Endothelial cell of umbilical vein (primary cell): ENCODE measurements around the gene IL17RD. TPM values are rescaled to one million over a fixed set of nuclear protein-coding genes. Genes with fewer than 3 reads are reported as not detected.
A peak's percentile ranks its signal among the peaks of the same experiment; 100 is the strongest.

Experiments
- BruUV-seq: library from RNA; stranded (reverse); fragments of 400-500 nt; replicated peaks from 2 replicates; lab custom pipeline; 2021; lab: Mats Ljungman, UMichigan
- CTCF ChIA-PET: fragments of 300-600, 350-600 bp; sonication (Branson Sonifier 250); formaldehyde crosslinking; loops from one replicate; lab custom pipeline; 2021; ENCODE audit warnings: antibody characterized with exemption, inconsistent platforms; lab: Charles Lee
- POLR2A ChIA-PET: fragments of 300-600, 350-600 bp; sonication (Branson Sonifier 250); formaldehyde crosslinking; loops from one replicate; lab custom pipeline; 2021; ENCODE audit warnings: antibody characterized with exemption, inconsistent platforms; lab: Charles Lee
- DNase-seq: peaks from one replicate; pipeline ENCODE4 v3.0.0-alpha.2; 2011; ENCODE audit warnings: low read depth, low spot score
- FAIRE-seq: peaks from 2 replicates; lab custom pipeline; 2011; peaks lifted over from hg19 to GRCh38; lab: Jason Lieb, UNC
- H2AFZ ChIP-seq: 2 replicates; pipeline ENCODE4 v1.6.0; 2012; ENCODE audit warnings: low read depth, low read length, control low read depth, inconsistent platforms
- H3K27ac ChIP-seq: 2 replicates; pipeline ENCODE4 v1.5.1; 2011; ENCODE audit warnings: low read depth, mild to moderate bottlenecking, control low read depth, low read length, moderate library complexity; ENCODE audit not compliant: insufficient read depth
- H3K27me3 ChIP-seq, 2 experiments: 2 replicates each; pipeline versions ENCODE4 v1.6.0 to v1.6.1; 2011; ENCODE audit warnings: low read length in 2 of 2, mixed read lengths in 1 of 2; ENCODE audit not compliant: control insufficient read depth in 2 of 2, insufficient read depth in 2 of 2
- H3K36me3 ChIP-seq, 2 experiments: 2 replicates in 1 of 2; 3 replicates in 1 of 2; pipeline ENCODE4 v1.5.1; 2011; ENCODE audit warnings: low read length in 2 of 2, mild to moderate bottlenecking in 1 of 2, moderate library complexity in 1 of 2; ENCODE audit not compliant: control insufficient read depth in 2 of 2, insufficient read depth in 2 of 2; ENCODE audit errors: extremely low read depth in 1 of 2
- H3K4me1 ChIP-seq: 3 replicates; pipeline ENCODE4 v1.5.1; 2011; ENCODE audit warnings: mild to moderate bottlenecking, low read length; ENCODE audit not compliant: control insufficient read depth, insufficient read depth; ENCODE audit errors: extremely low read depth
- H3K4me2 ChIP-seq: 2 replicates; pipeline ENCODE4 v1.6.1; 2011; ENCODE audit warnings: low read length, control low read depth, mixed read lengths; ENCODE audit not compliant: insufficient read depth
- H3K4me3 ChIP-seq, 3 experiments: fragments of 200-600 bp in 1 of 3; sonication (generic), shearing (Covaris generic) in 1 of 3; replicated peaks in 1 of 3; 2 replicates each; pipeline ENCODE4 v1.5.1; 2011 to 2016; ENCODE audit warnings: control low read depth in 3 of 3, low read length in 3 of 3, mild to moderate bottlenecking in 2 of 3, inconsistent platforms in 1 of 3, low read depth in 1 of 3, moderate library complexity in 1 of 3; ENCODE audit not compliant: insufficient read depth in 1 of 3
- H3K79me2 ChIP-seq: 2 replicates; pipeline ENCODE4 v1.6.0; 2012; ENCODE audit warnings: low read length, inconsistent platforms; ENCODE audit not compliant: control insufficient read depth, insufficient read depth
- H3K9ac ChIP-seq: replicated peaks from 2 replicates; pipeline ENCODE3; 2011; ENCODE audit warnings: low read length, control low read depth; ENCODE audit not compliant: insufficient read depth; ENCODE audit errors: extremely low read depth
- H3K9me1 ChIP-seq: replicated peaks from 3 replicates; pipeline ENCODE4 v1.6.0; 2011; ENCODE audit warnings: mild to moderate bottlenecking, low read length; ENCODE audit not compliant: control insufficient read depth, insufficient read depth; ENCODE audit errors: extremely low read depth
- H3K9me3 ChIP-seq: replicated peaks from 2 replicates; pipeline ENCODE4 v1.5.1; 2012; ENCODE audit warnings: low read length, inconsistent platforms; ENCODE audit not compliant: control insufficient read depth, insufficient read depth
- H4K20me1 ChIP-seq: replicated peaks from 2 replicates; pipeline ENCODE3; 2011; ENCODE audit warnings: mild to moderate bottlenecking, low read length; ENCODE audit not compliant: control insufficient read depth, insufficient read depth; ENCODE audit errors: extremely low read depth
- CTCF ChIP-seq, 2 donors: IDR thresholded peaks; 1 replicate in 1 of 2; 2 replicates in 1 of 2; pipeline ENCODE4 v1.5.1; 2011; ENCODE audit warnings: low read length in 2 of 2, mild to moderate bottlenecking in 2 of 2, moderate library complexity in 2 of 2, control low read depth in 1 of 2, inconsistent platforms in 1 of 2, low read depth in 1 of 2; ENCODE audit not compliant: insufficient read depth in 1 of 2; ENCODE audit errors: extremely low read depth in 1 of 2
- EZH2 ChIP-seq: IDR thresholded peaks from 2 replicates; pipeline ENCODE4 v1.6.1; 2012; ENCODE audit warnings: borderline replicate concordance, low read depth, mild to moderate bottlenecking, moderate library complexity, low read length, inconsistent platforms; ENCODE audit not compliant: severe bottlenecking
- FOS ChIP-seq: IDR thresholded peaks from 2 replicates; pipeline ENCODE4 v1.6.1; 2011; ENCODE audit warnings: mild to moderate bottlenecking, low read length, moderate library complexity, borderline replicate concordance; ENCODE audit not compliant: insufficient read depth
- GATA2 ChIP-seq: IDR thresholded peaks from 2 replicates; pipeline ENCODE4 v1.7.0; 2011; ENCODE audit warnings: low read depth, mild to moderate bottlenecking, moderate library complexity, mixed read lengths, low read length; ENCODE audit not compliant: insufficient read length, insufficient read depth
- JUN ChIP-seq: IDR thresholded peaks from 2 replicates; pipeline ENCODE4 v1.6.1; 2011; ENCODE audit warnings: borderline replicate concordance, low read depth; ENCODE audit not compliant: insufficient read length, insufficient read depth
- MAX ChIP-seq: IDR thresholded peaks from 2 replicates; pipeline ENCODE4 v1.6.1; 2011; ENCODE audit not compliant: insufficient read depth, insufficient read length
- MYC ChIP-seq: IDR thresholded peaks from one replicate; pipeline ENCODE4 v1.6.1; 2011; ENCODE audit warnings: mild to moderate bottlenecking, low read depth, low read length
- POLR2A ChIP-seq: IDR thresholded peaks from 2 replicates; pipeline ENCODE4 v1.6.1; 2012; ENCODE audit warnings: low read depth, mild to moderate bottlenecking, control low read depth, low read length
- POLR2AphosphoS5 ChIP-seq: IDR thresholded peaks from 2 replicates; pipeline ENCODE4 v1.6.1; 2012; ENCODE audit warnings: low read depth, mild to moderate bottlenecking, control low read depth, low read length, moderate library complexity; ENCODE audit not compliant: insufficient read depth
- dilution Hi-C: fragments of 300-500 bp; cut with MboI; formaldehyde crosslinking; loops from one replicate; pipeline ENCODE4 v1.15.0; 2019; ENCODE audit warnings: low sequenced_read_pairs; ENCODE audit not compliant: extremely low pct_ligation_motif_present
- intact Hi-C: fragments of 100-400 bp; cut with micrococcal nuclease; formaldehyde crosslinking; loops from one replicate; pipeline ENCODE4 v1.10.0; 2022
- polyA plus RNA-seq, 4 experiments: library from polyadenylated mRNA; depleted of rRNA in 3 of 4; stranded (reverse) in 3 of 4; unstranded in 1 of 4; fragments of >200 nt; gene quantifications; 2 replicates each; pipeline versions ENCODE4 v1.2.1 to v1.2.3, GENCODE V29; 2011 to 2012; ENCODE audit warnings: missing spikeins in 1 of 4
- total RNA-seq: library from RNA; stranded (reverse); gene quantifications from 2 replicates; pipeline ENCODE4 v1.2.3, GENCODE V29; 2021

Gene IL17RD
- total and polyA plus RNA-seq, 2 donors (not counting 3 experiments of a cell fraction or from before 2014, with no cell fraction given): 0.36 to 0.93 TPM

DNA sequence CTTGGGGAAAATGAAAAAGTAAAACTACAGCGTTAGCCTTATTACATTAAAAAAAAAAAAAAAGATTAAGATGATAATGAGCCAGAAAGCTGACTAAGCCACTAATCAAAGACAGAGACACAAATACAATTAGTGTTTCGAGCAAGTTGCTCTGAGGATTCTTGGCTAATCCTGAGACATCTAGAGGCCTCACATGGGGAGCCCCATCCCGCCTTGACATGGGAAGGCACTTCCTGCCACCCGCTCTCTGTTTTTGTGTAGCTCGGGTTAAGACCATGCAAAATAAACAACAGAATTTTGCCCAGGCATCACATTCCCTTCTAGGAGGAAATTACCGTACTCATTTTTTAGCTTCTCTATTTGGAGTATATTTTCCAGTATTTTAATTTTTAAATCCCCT, 19.4 kb upstream of the IL17RD start:
- Histone ChIP-seq H3K36me3 (no peaks in the 10 kb centered on the region), H3K9me3 (no peaks in the 10 kb centered on the region), H2AFZ (peak overlapping the region; percentile 59), H3K9me1 (no peaks in the 10 kb centered on the region), H3K4me1 (no peaks in the 10 kb centered on the region), H3K4me3 (no peak overlapping the region), H3K79me2 (no peaks in the 10 kb centered on the region), H3K27me3 (peaks cover 2 to 8% of the 10 kb centered on the region in 2 experiments), H3K4me2 (no peak overlapping the region), H3K9ac (no peak overlapping the region), H4K20me1 (no peaks in the 10 kb centered on the region), H3K27ac (no peak overlapping the region)
- FAIRE-seq: no peak
- TF ChIP-seq CTCF (IDR thresholded peaks at IDR 0.05; ENCODE audit: extremely low read depth in 1 of 2, insufficient read depth in 1 of 2, low read depth in 1 of 2, low read length in 2 of 2) (no peak), EZH2 (no peak), POLR2A (no peak), MAX (no peak), JUN (no peak), GATA2 (no peak), MYC (no peak), FOS (no peak), POLR2AphosphoS5 (no peak)
- DNase-seq: no peak
- CTCF ChIA-PET: interaction anchor here (0.9 to 1.2 kb wide), 2 partner anchors 13 to 53 kb away, joined by 3 to 4 read pairs; no protein-coding TSS in a partner anchor
- no TSS peak for BruUV-seq
- intact Hi-C loops: no loop called here
- dilution Hi-C loops: no loop called here
- POLR2A ChIA-PET: no interaction called here
